WTC11 (cell line): ENCODE data around the gene NEK10. TPM values are rescaled to one million over a fixed set of nuclear protein-coding genes. Genes with fewer than 3 reads are reported as not detected.
"Not testable (repeated sequence)": the region's sequence is repeated elsewhere in the genome, so short reads cannot be mapped to it uniquely, and the experiment has no call there.

Experiments used
- ATAC-seq: fragments of 200-7000 bp; cut with Tn5 transposase; 2 replicates; pipeline ENCODE4 v1.10.0; 2021; ENCODE audit warnings: mild to moderate bottlenecking, moderate library complexity
- CTCF ChIA-PET: fragments of 300-600 bp; sonication (Branson Sonifier 250); formaldehyde crosslinking; loops from one replicate; lab custom pipeline; 2021; ENCODE audit warnings: antibody characterized with exemption; lab: Charles Lee
- POLR2A ChIA-PET: fragments of 350-600 bp; sonication (Branson Sonifier 250); formaldehyde crosslinking; loops from one replicate; lab custom pipeline; 2021; ENCODE audit warnings: antibody characterized with exemption; lab: Charles Lee
- DNase-seq: peaks from one replicate; pipeline ENCODE4 v3.0.0; 2021; ENCODE audit warnings: low spot score
- H3K27ac Mint-ChIP-seq: 2 replicates; pipeline ENCODE4 v1.8.0; 2021; ENCODE audit warnings: mixed read lengths
- H3K27me3 Mint-ChIP-seq: 2 replicates; pipeline ENCODE4 v1.8.0; 2021; ENCODE audit warnings: low read depth, mild to moderate bottlenecking, moderate library complexity, mixed read lengths
- H3K36me3 Mint-ChIP-seq: 2 replicates; pipeline ENCODE4 v1.8.0; 2021; ENCODE audit warnings: mixed read lengths
- H3K4me1 Mint-ChIP-seq: 2 replicates; pipeline ENCODE4 v1.8.0; 2022; ENCODE audit warnings: mixed read lengths
- H3K4me3 Mint-ChIP-seq: 2 replicates; pipeline ENCODE4 v1.8.0; 2021; ENCODE audit warnings: mild to moderate bottlenecking, moderate library complexity, mixed read lengths
- H3K9me3 Mint-ChIP-seq: 2 replicates; pipeline ENCODE4 v1.8.0; 2021; ENCODE audit warnings: mixed read lengths
- CREM ChIP-seq: sonication (generic); formaldehyde crosslinking; IDR thresholded peaks from 2 replicates; pipeline ENCODE4 v1.8.1; 2022; ENCODE audit warnings: mild to moderate bottlenecking, missing genetic modification reagents, moderate library complexity
- ETV6 ChIP-seq: sonication (generic); formaldehyde crosslinking; IDR thresholded peaks from 2 replicates; pipeline ENCODE4 v1.8.1; 2022; ENCODE audit warnings: mild to moderate bottlenecking, missing genetic modification reagents
- FOXP1 ChIP-seq: sonication (generic); formaldehyde crosslinking; IDR thresholded peaks from 2 replicates; pipeline ENCODE4 v1.8.0; 2022; ENCODE audit warnings: missing genetic modification reagents, mild to moderate bottlenecking, moderate library complexity, borderline replicate concordance
- GABPB1 ChIP-seq: sonication (generic); formaldehyde crosslinking; IDR thresholded peaks from 2 replicates; pipeline ENCODE4 v1.8.1; 2023; ENCODE audit warnings: mild to moderate bottlenecking, missing genetic modification reagents
- GTF2I ChIP-seq: fragments of 250-450 bp; sonication (Bioruptor Pico); conservative IDR thresholded peaks from 2 replicates; pipeline ENCODE4 v1.4.0; 2021; ENCODE audit warnings: mild to moderate bottlenecking
- KAT7 ChIP-seq: sonication (generic); formaldehyde crosslinking; IDR thresholded peaks from 2 replicates; pipeline ENCODE4 v1.8.1; 2023; ENCODE audit warnings: missing genetic modification reagents, mild to moderate bottlenecking, borderline replicate concordance
- NR1H2 ChIP-seq: sonication (generic); formaldehyde crosslinking; IDR thresholded peaks from 2 replicates; pipeline ENCODE4 v1.9.0; 2021; ENCODE audit warnings: mild to moderate bottlenecking, moderate library complexity, missing genetic modification reagents
- OVOL2 ChIP-seq: fragments of 250-450 bp; sonication (Bioruptor Pico); IDR thresholded peaks from 2 replicates; pipeline ENCODE4 v1.9.0; 2021; ENCODE audit warnings: mild to moderate bottlenecking, borderline replicate concordance
- SMAD3 ChIP-seq: sonication (generic); formaldehyde crosslinking; IDR thresholded peaks from 2 replicates; pipeline ENCODE4 v1.8.0; 2022; ENCODE audit warnings: missing genetic modification reagents, mild to moderate bottlenecking, borderline replicate concordance
- ZNF671 ChIP-seq: fragments of 250-450 bp; sonication (Bioruptor Pico); IDR thresholded peaks from 2 replicates; pipeline ENCODE4 v1.8.0; 2021; ENCODE audit warnings: mild to moderate bottlenecking
- total RNA-seq: library from RNA; stranded (reverse); gene quantifications from 3 replicates; pipeline ENCODE4 v1.2.3, GENCODE V29; 2021
- TF ChIP-seq, protein P1 (sequence below): sonication (generic); formaldehyde crosslinking; IDR thresholded peaks from 2 replicates; pipeline ENCODE4 v1.8.0; 2022; ENCODE audit warnings: mild to moderate bottlenecking, missing genetic modification reagents
- TF ChIP-seq, protein P2 (sequence below): sonication (generic); formaldehyde crosslinking; IDR thresholded peaks from 2 replicates; pipeline ENCODE4 v1.8.1; 2023; ENCODE audit warnings: mild to moderate bottlenecking, missing genetic modification reagents, borderline replicate concordance
- TF ChIP-seq, protein P3 (sequence below): fragments of 250-450 bp; sonication (Bioruptor Pico); IDR thresholded peaks from 2 replicates; pipeline ENCODE4 v1.9.0; 2021; ENCODE audit warnings: mild to moderate bottlenecking
- TF ChIP-seq, protein P4 (sequence below): sonication (generic); formaldehyde crosslinking; IDR thresholded peaks from 2 replicates; pipeline ENCODE4 v1.8.0; 2023; ENCODE audit warnings: missing genetic modification reagents, mild to moderate bottlenecking, borderline replicate concordance
- TF ChIP-seq, protein P5 (sequence below): fragments of 250-450 bp; sonication (Bioruptor Pico); IDR thresholded peaks from 2 replicates; pipeline ENCODE4 v1.9.0; 2021; ENCODE audit warnings: mild to moderate bottlenecking, borderline replicate concordance
- TF ChIP-seq, protein P6 (sequence below): fragments of 250-450 bp; sonication (Bioruptor Pico); IDR thresholded peaks from 2 replicates; pipeline ENCODE4 v2.1.2; 2022; ENCODE audit warnings: mild to moderate bottlenecking, moderate library complexity

Gene NEK10
- total RNA-seq, 1 experiment from 2014 or later: 0.37 TPM

DNA sequence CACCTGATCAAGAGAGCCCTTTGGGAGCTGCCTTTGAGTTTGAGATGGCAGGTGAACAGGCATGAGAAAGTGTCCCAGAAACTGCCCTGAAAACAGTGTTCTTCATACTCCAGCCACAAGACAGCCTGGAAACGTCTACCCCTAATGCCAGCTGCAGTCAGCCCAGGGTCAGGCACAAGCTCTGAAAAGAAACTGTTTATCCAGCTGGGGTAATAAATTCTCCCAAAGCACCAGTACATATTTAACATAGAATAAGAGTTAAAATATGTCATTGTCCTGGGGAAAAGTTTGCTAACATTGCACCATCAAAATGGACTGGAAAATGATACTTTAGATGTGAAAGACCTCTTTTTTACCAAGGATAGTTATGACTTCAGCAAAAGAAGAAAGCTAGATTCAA, 66.3 kb downstream of the NEK10 start:
- POLR2A ChIA-PET: no interaction called here
- CTCF ChIA-PET: no interaction called here
- no peak overlapping the region for H3K4me3 Mint-ChIP-seq
- H3K27me3 Mint-ChIP-seq: peaks cover 7% of the 10 kb centered on the region
- H3K27ac Mint-ChIP-seq: no peak overlapping the region
- peaks cover 45% of the 10 kb centered on the region for H3K9me3 Mint-ChIP-seq
- TF ChIP-seq NR1H2 (CRISPR knock-in tag) (no peak), CREM (CRISPR knock-in tag) (no peak), FOXP1 (CRISPR knock-in tag) (no peak), ZNF671 (CRISPR knock-in tag) (no peak), GABPB1 (CRISPR knock-in tag) (no peak)
- TF ChIP-seq, protein P1, sequence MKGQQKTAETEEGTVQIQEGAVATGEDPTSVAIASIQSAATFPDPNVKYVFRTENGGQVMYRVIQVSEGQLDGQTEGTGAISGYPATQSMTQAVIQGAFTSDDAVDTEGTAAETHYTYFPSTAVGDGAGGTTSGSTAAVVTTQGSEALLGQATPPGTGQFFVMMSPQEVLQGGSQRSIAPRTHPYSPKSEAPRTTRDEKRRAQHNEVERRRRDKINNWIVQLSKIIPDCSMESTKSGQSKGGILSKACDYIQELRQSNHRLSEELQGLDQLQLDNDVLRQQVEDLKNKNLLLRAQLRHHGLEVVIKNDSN: no peak
- TF ChIP-seq, protein P2, sequence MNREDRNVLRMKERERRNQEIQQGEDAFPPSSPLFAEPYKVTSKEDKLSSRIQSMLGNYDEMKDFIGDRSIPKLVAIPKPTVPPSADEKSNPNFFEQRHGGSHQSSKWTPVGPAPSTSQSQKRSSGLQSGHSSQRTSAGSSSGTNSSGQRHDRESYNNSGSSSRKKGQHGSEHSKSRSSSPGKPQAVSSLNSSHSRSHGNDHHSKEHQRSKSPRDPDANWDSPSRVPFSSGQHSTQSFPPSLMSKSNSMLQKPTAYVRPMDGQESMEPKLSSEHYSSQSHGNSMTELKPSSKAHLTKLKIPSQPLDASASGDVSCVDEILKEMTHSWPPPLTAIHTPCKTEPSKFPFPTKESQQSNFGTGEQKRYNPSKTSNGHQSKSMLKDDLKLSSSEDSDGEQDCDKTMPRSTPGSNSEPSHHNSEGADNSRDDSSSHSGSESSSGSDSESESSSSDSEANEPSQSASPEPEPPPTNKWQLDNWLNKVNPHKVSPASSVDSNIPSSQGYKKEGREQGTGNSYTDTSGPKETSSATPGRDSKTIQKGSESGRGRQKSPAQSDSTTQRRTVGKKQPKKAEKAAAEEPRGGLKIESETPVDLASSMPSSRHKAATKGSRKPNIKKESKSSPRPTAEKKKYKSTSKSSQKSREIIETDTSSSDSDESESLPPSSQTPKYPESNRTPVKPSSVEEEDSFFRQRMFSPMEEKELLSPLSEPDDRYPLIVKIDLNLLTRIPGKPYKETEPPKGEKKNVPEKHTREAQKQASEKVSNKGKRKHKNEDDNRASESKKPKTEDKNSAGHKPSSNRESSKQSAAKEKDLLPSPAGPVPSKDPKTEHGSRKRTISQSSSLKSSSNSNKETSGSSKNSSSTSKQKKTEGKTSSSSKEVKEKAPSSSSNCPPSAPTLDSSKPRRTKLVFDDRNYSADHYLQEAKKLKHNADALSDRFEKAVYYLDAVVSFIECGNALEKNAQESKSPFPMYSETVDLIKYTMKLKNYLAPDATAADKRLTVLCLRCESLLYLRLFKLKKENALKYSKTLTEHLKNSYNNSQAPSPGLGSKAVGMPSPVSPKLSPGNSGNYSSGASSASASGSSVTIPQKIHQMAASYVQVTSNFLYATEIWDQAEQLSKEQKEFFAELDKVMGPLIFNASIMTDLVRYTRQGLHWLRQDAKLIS (CRISPR knock-in tag): no peak
- ATAC-seq (no peak), DNase-seq (no peak)
- peaks cover 5% of the 10 kb centered on the region; the same call in 1 of the 2 replicates for H3K4me1 Mint-ChIP-seq
- H3K36me3 Mint-ChIP-seq: peaks cover 42% of the 10 kb centered on the region

DNA sequence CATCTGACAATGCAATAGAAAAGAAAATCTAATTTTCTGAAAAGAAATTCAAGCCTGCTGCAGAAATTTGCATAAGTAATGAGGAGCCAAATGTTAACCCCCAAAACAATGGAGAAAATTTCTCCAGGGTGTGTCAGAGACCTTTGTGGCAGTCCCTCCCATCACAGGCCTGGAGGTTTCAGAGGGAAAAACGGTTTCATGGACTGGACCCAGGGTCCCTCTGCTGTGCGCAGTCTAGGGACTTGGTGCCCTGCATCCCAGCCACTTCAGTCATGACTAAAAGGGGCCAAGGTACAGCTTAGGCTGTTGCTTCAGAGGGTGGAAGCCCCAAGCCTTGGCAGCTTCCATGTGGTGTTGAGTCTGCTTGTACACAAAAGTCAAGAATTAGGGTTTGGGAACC, 70.2 kb downstream of the NEK10 start:
- CTCF ChIA-PET: not testable (repeated sequence)

DNA sequence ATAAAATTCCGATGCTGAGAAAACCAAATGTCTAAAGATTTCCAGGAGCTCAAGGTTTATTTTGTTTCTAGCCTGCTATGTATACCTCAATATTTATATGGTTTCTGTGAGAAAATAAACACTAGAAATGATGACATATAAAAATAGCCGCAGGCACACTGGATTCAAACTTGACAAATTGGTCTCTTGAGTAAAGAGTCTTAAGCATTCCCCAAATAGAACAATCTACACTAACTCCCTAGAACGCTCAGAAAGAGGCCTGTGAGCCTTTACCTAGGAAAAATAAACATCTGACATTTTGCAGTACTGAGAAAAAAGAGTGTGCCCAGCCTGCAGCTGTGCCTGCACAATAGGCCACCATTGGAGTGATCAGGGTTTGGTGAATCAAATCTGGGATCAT, 75.2 kb downstream of the NEK10 start:
- no peaks in the 10 kb centered on the region; the same call in 1 of the 2 replicates for H3K27me3 Mint-ChIP-seq
- ChIA-PET CTCF (interaction anchor here (0.9 to 1.3 kb wide), 2 partner anchors 40 to 65 kb away, joined by 3 to 6 read pairs; no protein-coding TSS in a partner anchor), POLR2A (no interaction called here)
- ATAC-seq (no peak), DNase-seq (no peak)
- H3K36me3 Mint-ChIP-seq: peaks cover 9% of the 10 kb centered on the region
- H3K27ac Mint-ChIP-seq: peak overlapping the region; percentile 18; the same call in 1 of the 2 replicates
- peaks cover 8% of the 10 kb centered on the region for H3K4me1 Mint-ChIP-seq
- H3K9me3 Mint-ChIP-seq: peaks cover 9% of the 10 kb centered on the region
- no peak overlapping the region for H3K4me3 Mint-ChIP-seq
- TF ChIP-seq, protein P3, sequence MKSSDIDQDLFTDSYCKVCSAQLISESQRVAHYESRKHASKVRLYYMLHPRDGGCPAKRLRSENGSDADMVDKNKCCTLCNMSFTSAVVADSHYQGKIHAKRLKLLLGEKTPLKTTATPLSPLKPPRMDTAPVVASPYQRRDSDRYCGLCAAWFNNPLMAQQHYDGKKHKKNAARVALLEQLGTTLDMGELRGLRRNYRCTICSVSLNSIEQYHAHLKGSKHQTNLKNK (CRISPR knock-in tag): no peak
- TF ChIP-seq ETV6 (CRISPR knock-in tag) (no peak), GTF2I (CRISPR knock-in tag) (no peak), SMAD3 (CRISPR knock-in tag) (no peak), OVOL2 (no peak), KAT7 (CRISPR knock-in tag) (no peak)
- TF ChIP-seq, protein P4, sequence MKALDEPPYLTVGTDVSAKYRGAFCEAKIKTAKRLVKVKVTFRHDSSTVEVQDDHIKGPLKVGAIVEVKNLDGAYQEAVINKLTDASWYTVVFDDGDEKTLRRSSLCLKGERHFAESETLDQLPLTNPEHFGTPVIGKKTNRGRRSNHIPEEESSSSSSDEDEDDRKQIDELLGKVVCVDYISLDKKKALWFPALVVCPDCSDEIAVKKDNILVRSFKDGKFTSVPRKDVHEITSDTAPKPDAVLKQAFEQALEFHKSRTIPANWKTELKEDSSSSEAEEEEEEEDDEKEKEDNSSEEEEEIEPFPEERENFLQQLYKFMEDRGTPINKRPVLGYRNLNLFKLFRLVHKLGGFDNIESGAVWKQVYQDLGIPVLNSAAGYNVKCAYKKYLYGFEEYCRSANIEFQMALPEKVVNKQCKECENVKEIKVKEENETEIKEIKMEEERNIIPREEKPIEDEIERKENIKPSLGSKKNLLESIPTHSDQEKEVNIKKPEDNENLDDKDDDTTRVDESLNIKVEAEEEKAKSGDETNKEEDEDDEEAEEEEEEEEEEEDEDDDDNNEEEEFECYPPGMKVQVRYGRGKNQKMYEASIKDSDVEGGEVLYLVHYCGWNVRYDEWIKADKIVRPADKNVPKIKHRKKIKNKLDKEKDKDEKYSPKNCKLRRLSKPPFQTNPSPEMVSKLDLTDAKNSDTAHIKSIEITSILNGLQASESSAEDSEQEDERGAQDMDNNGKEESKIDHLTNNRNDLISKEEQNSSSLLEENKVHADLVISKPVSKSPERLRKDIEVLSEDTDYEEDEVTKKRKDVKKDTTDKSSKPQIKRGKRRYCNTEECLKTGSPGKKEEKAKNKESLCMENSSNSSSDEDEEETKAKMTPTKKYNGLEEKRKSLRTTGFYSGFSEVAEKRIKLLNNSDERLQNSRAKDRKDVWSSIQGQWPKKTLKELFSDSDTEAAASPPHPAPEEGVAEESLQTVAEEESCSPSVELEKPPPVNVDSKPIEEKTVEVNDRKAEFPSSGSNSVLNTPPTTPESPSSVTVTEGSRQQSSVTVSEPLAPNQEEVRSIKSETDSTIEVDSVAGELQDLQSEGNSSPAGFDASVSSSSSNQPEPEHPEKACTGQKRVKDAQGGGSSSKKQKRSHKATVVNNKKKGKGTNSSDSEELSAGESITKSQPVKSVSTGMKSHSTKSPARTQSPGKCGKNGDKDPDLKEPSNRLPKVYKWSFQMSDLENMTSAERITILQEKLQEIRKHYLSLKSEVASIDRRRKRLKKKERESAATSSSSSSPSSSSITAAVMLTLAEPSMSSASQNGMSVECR (CRISPR knock-in tag): no peak
- TF ChIP-seq, protein P5, sequence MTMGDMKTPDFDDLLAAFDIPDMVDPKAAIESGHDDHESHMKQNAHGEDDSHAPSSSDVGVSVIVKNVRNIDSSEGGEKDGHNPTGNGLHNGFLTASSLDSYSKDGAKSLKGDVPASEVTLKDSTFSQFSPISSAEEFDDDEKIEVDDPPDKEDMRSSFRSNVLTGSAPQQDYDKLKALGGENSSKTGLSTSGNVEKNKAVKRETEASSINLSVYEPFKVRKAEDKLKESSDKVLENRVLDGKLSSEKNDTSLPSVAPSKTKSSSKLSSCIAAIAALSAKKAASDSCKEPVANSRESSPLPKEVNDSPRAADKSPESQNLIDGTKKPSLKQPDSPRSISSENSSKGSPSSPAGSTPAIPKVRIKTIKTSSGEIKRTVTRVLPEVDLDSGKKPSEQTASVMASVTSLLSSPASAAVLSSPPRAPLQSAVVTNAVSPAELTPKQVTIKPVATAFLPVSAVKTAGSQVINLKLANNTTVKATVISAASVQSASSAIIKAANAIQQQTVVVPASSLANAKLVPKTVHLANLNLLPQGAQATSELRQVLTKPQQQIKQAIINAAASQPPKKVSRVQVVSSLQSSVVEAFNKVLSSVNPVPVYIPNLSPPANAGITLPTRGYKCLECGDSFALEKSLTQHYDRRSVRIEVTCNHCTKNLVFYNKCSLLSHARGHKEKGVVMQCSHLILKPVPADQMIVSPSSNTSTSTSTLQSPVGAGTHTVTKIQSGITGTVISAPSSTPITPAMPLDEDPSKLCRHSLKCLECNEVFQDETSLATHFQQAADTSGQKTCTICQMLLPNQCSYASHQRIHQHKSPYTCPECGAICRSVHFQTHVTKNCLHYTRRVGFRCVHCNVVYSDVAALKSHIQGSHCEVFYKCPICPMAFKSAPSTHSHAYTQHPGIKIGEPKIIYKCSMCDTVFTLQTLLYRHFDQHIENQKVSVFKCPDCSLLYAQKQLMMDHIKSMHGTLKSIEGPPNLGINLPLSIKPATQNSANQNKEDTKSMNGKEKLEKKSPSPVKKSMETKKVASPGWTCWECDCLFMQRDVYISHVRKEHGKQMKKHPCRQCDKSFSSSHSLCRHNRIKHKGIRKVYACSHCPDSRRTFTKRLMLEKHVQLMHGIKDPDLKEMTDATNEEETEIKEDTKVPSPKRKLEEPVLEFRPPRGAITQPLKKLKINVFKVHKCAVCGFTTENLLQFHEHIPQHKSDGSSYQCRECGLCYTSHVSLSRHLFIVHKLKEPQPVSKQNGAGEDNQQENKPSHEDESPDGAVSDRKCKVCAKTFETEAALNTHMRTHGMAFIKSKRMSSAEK: no peak
- TF ChIP-seq, protein P6, sequence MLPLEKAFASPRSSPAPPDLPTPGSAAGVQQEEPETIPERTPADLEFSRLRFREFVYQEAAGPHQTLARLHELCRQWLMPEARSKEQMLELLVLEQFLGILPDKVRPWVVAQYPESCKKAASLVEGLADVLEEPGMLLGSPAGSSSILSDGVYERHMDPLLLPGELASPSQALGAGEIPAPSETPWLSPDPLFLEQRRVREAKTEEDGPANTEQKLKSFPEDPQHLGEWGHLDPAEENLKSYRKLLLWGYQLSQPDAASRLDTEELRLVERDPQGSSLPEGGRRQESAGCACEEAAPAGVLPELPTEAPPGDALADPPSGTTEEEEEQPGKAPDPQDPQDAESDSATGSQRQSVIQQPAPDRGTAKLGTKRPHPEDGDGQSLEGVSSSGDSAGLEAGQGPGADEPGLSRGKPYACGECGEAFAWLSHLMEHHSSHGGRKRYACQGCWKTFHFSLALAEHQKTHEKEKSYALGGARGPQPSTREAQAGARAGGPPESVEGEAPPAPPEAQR (CRISPR knock-in tag): no peak

More for the DNA sequence above, 70.2 kb downstream of the NEK10 start:
- H3K4me3 Mint-ChIP-seq, DNase-seq, POLR2A ChIA-PET, H3K27me3 Mint-ChIP-seq, ATAC-seq, H3K27ac Mint-ChIP-seq, H3K4me1 Mint-ChIP-seq: not testable (repeated sequence)
- Mint-ChIP-seq H3K36me3 (peaks cover 42% of the 10 kb centered on the region), H3K9me3 (peaks cover 45% of the 10 kb centered on the region)
